HepG2 (cell line): ENCODE measurements around the gene CDYL. TPM values are rescaled to one million over a fixed set of nuclear protein-coding genes. Genes with fewer than 3 reads are reported as not detected.

ENCODE experiments used
- ATAC-seq: fragments of 200-7000 bp; cut with Tn5 transposase; 3 replicates; pipeline ENCODE4 v1.9.1; 2020; ENCODE audit warnings: mild to moderate bottlenecking, moderate library complexity
- BruUV-seq: library from RNA; stranded (reverse); fragments of 400-500 nt; replicated peaks from 2 replicates; lab custom pipeline; 2021; lab: Mats Ljungman, UMichigan
- CTCF ChIA-PET: fragments of 300-600 bp; formaldehyde crosslinking; extraction: SDS; loops from one replicate; lab custom pipeline; 2021; ENCODE audit warnings: low total read pairs, inconsistent platforms, low intra/inter-chr PET ratio; lab: Yijun Ruan, JAX
- POLR2A ChIA-PET: fragments of 350-600 bp; sonication (Branson Sonifier 250); formaldehyde crosslinking; loops from one replicate; lab custom pipeline; 2020; ENCODE audit warnings: antibody characterized with exemption, inconsistent platforms; lab: Yijun Ruan, JAX
- DNase-seq: peaks from one replicate; pipeline ENCODE4 v3.0.0-alpha.2; 2015; ENCODE audit warnings: low spot score
- FAIRE-seq: peaks from 3 replicates; lab custom pipeline; 2011; peaks lifted over from hg19 to GRCh38; lab: Jason Lieb, UNC
- H2AFZ ChIP-seq: one replicate; pipeline ENCODE4 v1.6.1; 2011; ENCODE audit warnings: low read length, inconsistent platforms
- H3K27ac ChIP-seq: fragments of 300-600 bp; 3 replicates; pipeline ENCODE4 v1.8.0; 2011; ENCODE audit warnings: mixed run types, mild to moderate bottlenecking, mixed read lengths, low read length, inconsistent platforms; ENCODE audit not compliant: insufficient read depth; ENCODE audit errors: extremely low read length
- H3K27me3 ChIP-seq, 2 experiments: fragments of 200-600 bp in 1 of 2; 2 replicates in 1 of 2; 3 replicates in 1 of 2; pipeline versions ENCODE4 v1.6.0 to v1.8.0; 2011; ENCODE audit warnings: low read length in 2 of 2, mild to moderate bottlenecking in 2 of 2, moderate library complexity in 2 of 2, inconsistent platforms in 1 of 2; ENCODE audit not compliant: insufficient read depth in 2 of 2, control insufficient read depth in 1 of 2
- H3K36me3 ChIP-seq, 2 experiments: fragments of 200-600 bp in 1 of 2; replicated peaks in 1 of 2; 2 replicates in 1 of 2; 3 replicates in 1 of 2; pipeline versions ENCODE4 v1.5.1 to v1.8.0; 2011; ENCODE audit warnings: low read length in 2 of 2, inconsistent platforms in 1 of 2; ENCODE audit not compliant: insufficient read depth in 2 of 2, control insufficient read depth in 1 of 2
- H3K4me1 ChIP-seq: 2 replicates; pipeline ENCODE4 v1.5.1; 2012; ENCODE audit warnings: low read length, inconsistent platforms; ENCODE audit not compliant: insufficient read depth
- H3K4me2 ChIP-seq: 2 replicates; pipeline ENCODE4 v1.6.0; 2011; ENCODE audit warnings: low read depth, low read length, inconsistent platforms
- H3K4me3 ChIP-seq, 3 experiments: fragments of 200-600 bp in 1 of 3; sonication (generic), shearing (Covaris generic) in 1 of 3; replicated peaks in 1 of 3; 2 replicates each; pipeline ENCODE4 v1.5.1; 2011 to 2016; ENCODE audit warnings: low read length in 3 of 3, inconsistent platforms in 2 of 3, low read depth in 2 of 3, mild to moderate bottlenecking in 2 of 3, control low read depth in 1 of 3, mixed read lengths in 1 of 3; ENCODE audit not compliant: insufficient read depth in 1 of 3
- H3K79me2 ChIP-seq: one replicate; pipeline ENCODE4 v1.6.1; 2011; ENCODE audit warnings: low read length, inconsistent platforms; ENCODE audit not compliant: insufficient read depth
- H3K9ac ChIP-seq: 2 replicates; pipeline ENCODE4 v1.6.0; 2011; ENCODE audit warnings: mild to moderate bottlenecking, low read depth, low read length, inconsistent platforms; ENCODE audit not compliant: insufficient read depth
- H3K9me3 ChIP-seq: 2 replicates; pipeline ENCODE4 v1.5.1; 2012; ENCODE audit warnings: mild to moderate bottlenecking, low read length
- H4K20me1 ChIP-seq: 2 replicates; pipeline ENCODE4 v1.6.0; 2011; ENCODE audit warnings: inconsistent platforms, mild to moderate bottlenecking, low read length, moderate library complexity; ENCODE audit not compliant: insufficient read depth
- KLF12 ChIP-seq: sonication (generic); formaldehyde crosslinking; IDR thresholded peaks from 2 replicates; pipeline ENCODE4 v1.4.0; 2020; ENCODE audit warnings: missing genetic modification reagents, borderline replicate concordance
- ZNF101 ChIP-seq: sonication (generic); formaldehyde crosslinking; IDR thresholded peaks from 2 replicates; pipeline ENCODE4 v1.4.0; 2020; ENCODE audit warnings: mild to moderate bottlenecking, low read depth, missing genetic modification reagents, borderline replicate concordance
- ZNF143 ChIP-seq: sonication (generic); formaldehyde crosslinking; IDR thresholded peaks from 2 replicates; pipeline ENCODE4 v1.4.0; 2020; ENCODE audit warnings: missing genetic modification reagents
- ZNF644 ChIP-seq: IDR thresholded peaks from 2 replicates; pipeline ENCODE4 v1.6.1; 2016; ENCODE audit warnings: low read depth
- ZSCAN30 ChIP-seq: sonication (generic); formaldehyde crosslinking; IDR thresholded peaks from 2 replicates; pipeline ENCODE4 v1.5.0; 2020; ENCODE audit warnings: mild to moderate bottlenecking, missing genetic modification reagents
- WGBS: methylation state at CpG from one replicate; pipeline ENCODE4 v1.1.6; 2017; ENCODE audit warnings: low lambda C conversion rate; 5-methylcytosine and 5-hydroxymethylcytosine counted together
- in situ Hi-C: cut with HindIII; loops from 2 replicates; pipeline ENCODE4 v1.10.0; 2017; ENCODE audit warnings: low pct_unique_long_range_greater_than_20kb; ENCODE audit not compliant: extremely low pct_ligation_motif_present
- intact Hi-C: fragments of 100-400 bp; cut with micrococcal nuclease; formaldehyde crosslinking; loops from one replicate; pipeline ENCODE4 v1.10.0; 2022; ENCODE audit not compliant: unreplicated experiment
- polyA plus RNA-seq, 8 experiments: library from polyadenylated mRNA; depleted of rRNA in 3 of 8; stranded (reverse) in 7 of 8; unstranded in 1 of 8; fragments of >200 nt; fragmentation: Illumina TruSeq in 4 of 8; extraction: Trizol in 4 of 8; gene quantifications; 2 replicates each; pipeline versions ENCODE4 v1.2.1 to v1.2.3, GENCODE V29; 2011 to 2016; ENCODE audit warnings: low read depth in 4 of 8, missing spikeins in 1 of 8, mixed read lengths in 1 of 8; ENCODE audit not compliant: insufficient read depth in 1 of 8
- total RNA-seq, 5 experiments: library from RNA; depleted of rRNA; stranded (reverse); fragments of >200 nt; fragmentation: Illumina TruSeq; extraction: Trizol; gene quantifications; 2 replicates each; pipeline ENCODE4 v1.2.3, GENCODE V29; 2016; ENCODE audit warnings: low read depth in 1 of 5
- TF ChIP-seq, protein P1 (sequence below): sonication (generic); formaldehyde crosslinking; IDR thresholded peaks from 2 replicates; pipeline ENCODE4 v1.4.0; 2020; ENCODE audit warnings: low read depth, mild to moderate bottlenecking, missing genetic modification reagents

Gene CDYL
- total and polyA plus RNA-seq, 2 of the 13 experiments (the other 11 are each of a cell fraction or from before 2014, with no cell fraction given): 22.8 to 105 TPM

DNA sequence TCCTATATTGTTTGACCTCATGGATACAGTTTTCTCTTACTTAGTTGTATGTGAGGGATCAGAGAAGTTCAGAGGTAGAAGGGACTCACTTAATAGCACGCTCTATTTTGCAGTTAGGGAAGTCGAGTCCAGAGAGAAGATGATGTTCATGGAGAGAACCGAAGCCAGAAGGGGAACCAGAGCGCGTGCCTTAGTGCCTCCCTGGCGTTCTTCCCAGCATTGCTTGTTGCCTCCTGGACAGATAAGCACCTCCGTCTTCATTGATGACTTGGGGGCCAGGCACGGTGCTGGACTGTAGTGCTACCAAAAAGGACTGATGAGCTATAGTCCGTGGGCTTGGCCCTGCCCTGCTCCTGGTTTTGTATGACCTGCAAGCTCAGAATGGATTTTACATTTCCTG, 117.8 kb downstream of the CDYL start:
- Histone ChIP-seq H3K27me3 (no peaks in the 10 kb centered on the region), H3K79me2 (peaks cover 3% of the 10 kb centered on the region), H4K20me1 (no peaks in the 10 kb centered on the region), H3K4me1 (no peaks in the 10 kb centered on the region), H2AFZ (no peak overlapping the region), H3K27ac (no peak overlapping the region), H3K4me3 (no peak overlapping the region), H3K4me2 (no peak overlapping the region), H3K36me3 (peaks cover 11 to 19% of the 10 kb centered on the region in 2 experiments), H3K9me3 (no peaks in the 10 kb centered on the region), H3K9ac (no peak overlapping the region)
- intact Hi-C loops: no loop called here
- ChIA-PET CTCF (no interaction called here), POLR2A (no interaction called here)
- in situ Hi-C loops: no loop called here
- no TSS peak for BruUV-seq
- FAIRE-seq (no peak), ATAC-seq (no peak), DNase-seq (no peak)
- TF ChIP-seq KLF12 (CRISPR knock-in tag) (no peak), ZNF644 (no peak), ZNF143 (CRISPR knock-in tag) (no peak), ZNF101 (CRISPR knock-in tag) (no peak)
- TF ChIP-seq, protein P1, sequence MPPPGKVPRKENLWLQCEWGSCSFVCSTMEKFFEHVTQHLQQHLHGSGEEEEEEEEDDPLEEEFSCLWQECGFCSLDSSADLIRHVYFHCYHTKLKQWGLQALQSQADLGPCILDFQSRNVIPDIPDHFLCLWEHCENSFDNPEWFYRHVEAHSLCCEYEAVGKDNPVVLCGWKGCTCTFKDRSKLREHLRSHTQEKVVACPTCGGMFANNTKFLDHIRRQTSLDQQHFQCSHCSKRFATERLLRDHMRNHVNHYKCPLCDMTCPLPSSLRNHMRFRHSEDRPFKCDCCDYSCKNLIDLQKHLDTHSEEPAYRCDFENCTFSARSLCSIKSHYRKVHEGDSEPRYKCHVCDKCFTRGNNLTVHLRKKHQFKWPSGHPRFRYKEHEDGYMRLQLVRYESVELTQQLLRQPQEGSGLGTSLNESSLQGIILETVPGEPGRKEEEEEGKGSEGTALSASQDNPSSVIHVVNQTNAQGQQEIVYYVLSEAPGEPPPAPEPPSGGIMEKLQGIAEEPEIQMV (CRISPR knock-in tag): no peak
- 95% methylated on average over 9 of the region's 9 CpGs for WGBS

DNA sequence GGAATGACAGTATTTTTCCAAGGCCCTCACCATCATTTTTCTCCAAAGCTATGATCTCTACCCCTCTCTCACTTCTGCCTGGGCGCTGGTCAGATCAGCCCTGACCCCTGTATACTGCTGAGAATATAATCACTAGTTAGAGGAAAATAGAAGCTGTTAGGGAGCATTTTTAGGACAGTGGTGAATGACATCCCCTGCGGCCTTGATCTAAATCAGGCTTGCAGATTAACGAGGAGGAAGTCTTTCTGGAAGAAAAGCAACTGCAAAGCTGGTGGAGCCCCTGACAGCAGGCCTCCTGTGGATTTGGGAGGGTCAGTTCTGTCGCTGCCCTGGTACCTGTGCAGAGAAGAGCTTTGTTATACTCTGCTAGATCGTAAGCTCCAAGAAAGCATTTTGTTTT, 119.8 kb downstream of the CDYL start:
- H3K27me3 ChIP-seq: no peaks in the 10 kb centered on the region
- ChIA-PET CTCF (no interaction called here), POLR2A (no interaction called here)
- in situ Hi-C loops: no loop called here
- no peak overlapping the region for H3K9ac ChIP-seq
- H4K20me1 ChIP-seq: no peaks in the 10 kb centered on the region; the same call in 1 of the 2 replicates
- H3K4me3 ChIP-seq: no peak overlapping the region
- peaks cover 11 to 25% of the 10 kb centered on the region in 2 experiments for H3K36me3 ChIP-seq
- TF ChIP-seq ZSCAN30: no peak
- 95% methylated on average over 5 of the region's 5 CpGs for WGBS
- no peak overlapping the region for H2AFZ ChIP-seq
- intact Hi-C loops: no loop called here
- no peak overlapping the region for H3K4me2 ChIP-seq
- no TSS peak for BruUV-seq
- FAIRE-seq (no peak), ATAC-seq (no peak), DNase-seq (no peak)
- no peak overlapping the region for H3K27ac ChIP-seq
- H3K9me3 ChIP-seq: 0 out of 2 replicates have a peak, but pooled peaks cover 5% of the 10 kb centered on the region
- no peaks in the 10 kb centered on the region for H3K79me2 ChIP-seq
- H3K4me1 ChIP-seq: no peaks in the 10 kb centered on the region
